Esophagus (tissue), 2 donors: ENCODE results near the gene MBD4. TPM values are rescaled to one million over a fixed set of nuclear protein-coding genes. Genes with fewer than 3 reads are reported as not detected.
"Not testable (repeated sequence)": the region's sequence is repeated elsewhere in the genome, so short reads cannot be mapped to it uniquely, and the experiment has no call there.

ENCODE experiments used
- H3K27ac ChIP-seq, 2 donors: one replicate each; pipeline ENCODE4 v1.5.1; 2013; ENCODE audit warnings: low read depth in 2 of 2, mild to moderate bottlenecking in 2 of 2, inconsistent platforms in 1 of 2, low read length in 1 of 2, moderate library complexity in 1 of 2
- H3K27me3 ChIP-seq, 2 donors: one replicate each; pipeline ENCODE4 v1.6.1; 2013; ENCODE audit warnings: low read length in 2 of 2, control low read depth in 1 of 2, mild to moderate bottlenecking in 1 of 2; ENCODE audit not compliant: insufficient read depth in 2 of 2, control insufficient read depth in 1 of 2
- H3K36me3 ChIP-seq, 2 donors: one replicate each; pipeline ENCODE4 v1.6.1; 2013; ENCODE audit warnings: low read length in 1 of 2; ENCODE audit not compliant: control insufficient read depth in 2 of 2, insufficient read depth in 2 of 2
- H3K4me1 ChIP-seq, 2 donors: one replicate each; pipeline ENCODE4 v1.6.1; 2013; ENCODE audit warnings: low read length in 1 of 2; ENCODE audit not compliant: control insufficient read depth in 2 of 2, insufficient read depth in 2 of 2
- H3K4me3 ChIP-seq, 2 donors: one replicate each; pipeline ENCODE4 v1.5.1; 2013; ENCODE audit warnings: low read length in 2 of 2, mild to moderate bottlenecking in 2 of 2, low read depth in 1 of 2, moderate library complexity in 1 of 2
- H3K9me3 ChIP-seq, 2 donors: one replicate each; pipeline ENCODE4 v1.6.1; 2013; ENCODE audit warnings: mild to moderate bottlenecking in 2 of 2, low read depth in 1 of 2, low read length in 1 of 2, moderate library complexity in 1 of 2; ENCODE audit not compliant: control insufficient read depth in 2 of 2, insufficient read depth in 1 of 2
- WGBS, 2 donors: extraction: QIAGEN DNeasy Blood & Tissue Kit; methylation state at CpG; one replicate each; pipeline ENCODE4 v1.1.7; 2013; 5-methylcytosine and 5-hydroxymethylcytosine counted together
- polyA plus RNA-seq, 2 donors: library from polyadenylated mRNA; stranded (reverse); fragments of 200-250 nt; gene quantifications; one replicate each; pipeline ENCODE4 v1.2.3, GENCODE V29; 2013
- donor health status: healthy with polysubstance abuse.
- donor health status: Bipolar disorder and iron deficiency.

MBD4 gene
- polyA plus RNA-seq, 2 donors: 6.2 to 13.4 TPM

GRCh38 chr3:129416415-129416814 is 23.3 kb downstream of the MBD4 start:
- H3K9me3 ChIP-seq: peaks cover 0 to 2% of the 10 kb centered on the region in 2 donors
- H3K36me3 ChIP-seq: no peaks in the 10 kb centered on the region
- WGBS, 2 donors: 83 to 90% methylated on average over 4 of the region's 4 CpGs
- H3K4me3 ChIP-seq: no peak overlapping the region
- no peaks in the 10 kb centered on the region for H3K4me1 ChIP-seq
- no peaks in the 10 kb centered on the region for H3K27me3 ChIP-seq
- no peak overlapping the region for H3K27ac ChIP-seq

GRCh38 chr3:129415830-129416229 is 23.9 kb downstream of the MBD4 start:
- Histone ChIP-seq H3K9me3 (peaks cover 0 to 3% of the 10 kb centered on the region in 2 donors), H3K4me1 (no peaks in the 10 kb centered on the region), H3K27me3 (no peaks in the 10 kb centered on the region), H3K27ac (no peak overlapping the region), H3K4me3 (no peak overlapping the region), H3K36me3 (no peaks in the 10 kb centered on the region)
- 79 to 81% methylated on average over 6 of the region's 6 CpGs for WGBS, 2 donors

- Histone ChIP-seq H3K9me3 (peaks cover 0 to 2% of the 10 kb centered on the region in 2 donors), H3K4me3 (no peak overlapping the region), H3K36me3 (no peaks in the 10 kb centered on the region), H3K4me1 (no peaks in the 10 kb centered on the region), H3K27ac (no peak overlapping the region), H3K27me3 (no peaks in the 10 kb centered on the region)
- 89 to 95% methylated on average over 3 of the region's 3 CpGs for WGBS, 2 donors
Observed at GRCh38 chr3:129415378-129415777, 24.4 kb downstream of the MBD4 start.

GRCh38 chr3:129413687-129414506 is 25.9 kb downstream of the MBD4 start:
- WGBS, 2 donors: 61 to 78% methylated on average over 4 of the region's 4 CpGs
- Histone ChIP-seq H3K9me3 (peaks cover 0 to 2% of the 10 kb centered on the region in 2 donors), H3K4me1 (no peaks in the 10 kb centered on the region), H3K36me3 (no peaks in the 10 kb centered on the region), H3K27ac (no peak overlapping the region), H3K27me3 (no peaks in the 10 kb centered on the region), H3K4me3 (no peak overlapping the region)

- H3K4me3 ChIP-seq, H3K4me1 ChIP-seq, H3K27me3 ChIP-seq, H3K9me3 ChIP-seq, H3K27ac ChIP-seq, H3K36me3 ChIP-seq: not testable (repeated sequence)
- 64% methylated on average over 3 of the region's 3 CpGs for WGBS, 2 donors
Observed at GRCh38 chr3:129413238-129413637, 26.5 kb downstream of the MBD4 start.

GRCh38 chr3:129412542-129413198 is 27.1 kb downstream of the MBD4 start:
- Histone ChIP-seq H3K9me3 (peaks cover 0 to 5% of the 10 kb centered on the region in 2 donors), H3K4me1 (no peaks in the 10 kb centered on the region), H3K27me3 (no peaks in the 10 kb centered on the region), H3K27ac (no peak overlapping the region), H3K36me3 (no peaks in the 10 kb centered on the region), H3K4me3 (no peak overlapping the region)
- WGBS, 2 donors: 76 to 78% methylated on average over 6 of the region's 6 CpGs

- H3K36me3 ChIP-seq: no peaks in the 10 kb centered on the region
- WGBS, 2 donors: 91 to 92% methylated on average over 17 of the region's 17 CpGs
- no peaks in the 10 kb centered on the region for H3K27me3 ChIP-seq
- H3K4me1 ChIP-seq: no peaks in the 10 kb centered on the region
- peaks cover 0 to 5% of the 10 kb centered on the region in 2 donors for H3K9me3 ChIP-seq
- no peak overlapping the region for H3K4me3 ChIP-seq
- no peak overlapping the region for H3K27ac ChIP-seq
Observed at GRCh38 chr3:129410971-129411370, 28.8 kb downstream of the MBD4 start.

GRCh38 chr3:129409541-129409940 is 30.2 kb downstream of the MBD4 start:
- Histone ChIP-seq H3K4me3 (no peak overlapping the region), H3K4me1 (no peaks in the 10 kb centered on the region), H3K27me3 (no peaks in the 10 kb centered on the region), H3K27ac (no peak overlapping the region), H3K36me3 (no peaks in the 10 kb centered on the region), H3K9me3 (peaks cover 0 to 5% of the 10 kb centered on the region in 2 donors)
- WGBS, 2 donors: 66 to 77% methylated on average over 2 of the region's 2 CpGs

- WGBS, 2 donors: 81 to 88% methylated on average over 5 of the region's 5 CpGs
- no peaks in the 10 kb centered on the region for H3K27me3 ChIP-seq
Observed at GRCh38 chr3:129404610-129405009, 35.1 kb downstream of the MBD4 start.

More at GRCh38 chr3:129404610-129405009, 35.1 kb downstream of the MBD4 start:
- H3K9me3 ChIP-seq: peaks cover 0 to 3% of the 10 kb centered on the region in 2 donors
- no peaks in the 10 kb centered on the region for H3K36me3 ChIP-seq
- H3K4me1 ChIP-seq: no peaks in the 10 kb centered on the region
- H3K4me3 ChIP-seq: no peak overlapping the region
- H3K27ac ChIP-seq: no peak overlapping the region
